GM21717 (cell line): ENCODE data around the gene EIF3A.
A peak's percentile ranks its signal among the peaks of the same experiment; 100 is the strongest.

Source experiments
- ATAC-seq: cut with Tn5 transposase; IDR thresholded peaks from one replicate; pipeline ENCODE4 v1.9.1; 2021; ENCODE audit warnings: mild to moderate bottlenecking, moderate library complexity; ENCODE audit not compliant: unreplicated experiment

The EIF3A gene

DNA sequence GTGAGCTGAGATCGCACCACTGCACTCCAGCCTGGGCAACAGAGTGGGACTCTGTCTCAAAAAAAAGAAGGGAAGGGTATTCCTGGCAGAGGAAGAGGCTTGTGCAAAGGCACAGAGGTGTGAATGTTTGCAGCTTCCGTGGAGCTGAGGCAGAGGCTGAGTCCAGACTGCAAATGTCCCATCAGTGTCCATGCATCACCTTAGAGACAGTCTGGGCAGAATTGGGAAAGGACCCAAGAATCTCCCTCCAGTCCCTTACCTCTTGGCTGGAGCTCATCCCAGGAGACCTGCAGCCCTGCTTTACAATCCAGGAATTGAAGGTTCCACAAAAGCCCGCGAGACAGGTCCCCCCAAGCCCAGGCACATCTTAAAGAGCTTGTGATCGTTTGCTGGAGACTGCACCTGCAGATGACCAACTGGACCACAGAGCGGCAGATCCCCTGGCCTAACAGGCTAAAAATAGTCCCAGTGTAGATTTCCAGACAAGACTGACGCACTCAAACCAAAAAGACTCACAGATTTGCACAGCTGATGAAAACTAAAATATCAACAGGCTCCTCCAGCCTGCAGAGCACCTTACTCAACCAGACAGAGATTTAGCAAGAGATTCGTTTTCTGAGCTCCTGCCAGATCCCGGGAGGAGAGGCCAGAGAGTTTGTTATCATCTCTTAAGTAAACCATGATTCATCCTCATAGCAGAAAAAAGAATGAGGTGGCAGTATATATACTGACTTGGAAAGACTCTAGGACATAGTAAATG, 74.0 kb downstream of the EIF3A start:
- ATAC-seq = no peak

GRCh38 chr10:119005362-119006043, 75.1 kb downstream of the EIF3A start:
- no peak for ATAC-seq

GRCh38 chr10:119003572-119004289, 76.9 kb downstream of the EIF3A start:
- ATAC-seq = no peak

- no peak for ATAC-seq
These were observed 78.7 kb downstream of the EIF3A start for GRCh38 chr10:119001717-119002500.

DNA sequence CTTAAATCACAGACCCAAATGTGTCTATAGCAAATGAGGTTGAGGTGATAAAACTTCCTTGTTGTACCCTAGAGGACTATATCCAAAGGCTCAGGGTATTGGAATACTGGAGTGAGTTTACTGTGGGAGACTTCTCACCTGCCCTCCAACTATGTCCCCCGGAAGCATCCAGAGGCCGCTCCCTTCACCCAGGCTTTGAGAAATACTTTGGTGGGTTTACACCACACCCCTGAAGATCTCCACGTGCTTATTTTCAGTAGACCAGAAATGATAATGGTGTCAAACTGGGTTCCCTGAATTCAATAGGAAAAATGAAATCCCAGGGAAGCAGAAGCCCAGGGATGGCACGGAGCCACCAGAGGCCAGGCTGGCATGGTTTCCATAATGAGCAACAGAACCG, 82.4 kb downstream of the EIF3A start:
- no peak for ATAC-seq

GRCh38 chr10:118997379-118997778, 83.2 kb downstream of the EIF3A start:
- ATAC-seq = no peak

- ATAC-seq = no peak
These were observed 84.9 kb downstream of the EIF3A start for GRCh38 chr10:118995739-118996138.

- no peak for ATAC-seq
These were observed 86.3 kb downstream of the EIF3A start for GRCh38 chr10:118994321-118994720.

- ATAC-seq = no peak
These were observed 87.4 kb downstream of the EIF3A start for GRCh38 chr10:118993214-118993613.

GRCh38 chr10:118992496-118992895, 88.1 kb downstream of the EIF3A start:
- ATAC-seq = no peak

DNA sequence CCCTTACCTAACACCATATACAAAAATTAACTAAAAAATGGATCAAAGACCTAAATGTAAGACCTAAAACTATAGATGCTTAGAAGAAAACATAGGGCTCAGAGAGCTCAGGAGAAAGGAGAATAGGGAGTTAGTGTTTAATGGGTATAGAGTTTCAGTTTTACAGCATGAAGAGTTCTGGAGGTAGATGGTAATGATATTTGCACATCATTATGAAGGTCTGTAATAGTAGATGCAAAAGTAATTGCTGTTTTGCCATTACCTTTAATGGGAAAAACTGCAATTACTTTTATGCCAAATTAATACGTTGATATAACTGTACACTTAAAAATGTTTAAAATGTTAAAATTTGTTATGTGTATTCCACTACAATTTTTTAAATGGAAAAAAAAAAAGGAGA, 90.3 kb downstream of the EIF3A start:
- no peak for ATAC-seq

DNA sequence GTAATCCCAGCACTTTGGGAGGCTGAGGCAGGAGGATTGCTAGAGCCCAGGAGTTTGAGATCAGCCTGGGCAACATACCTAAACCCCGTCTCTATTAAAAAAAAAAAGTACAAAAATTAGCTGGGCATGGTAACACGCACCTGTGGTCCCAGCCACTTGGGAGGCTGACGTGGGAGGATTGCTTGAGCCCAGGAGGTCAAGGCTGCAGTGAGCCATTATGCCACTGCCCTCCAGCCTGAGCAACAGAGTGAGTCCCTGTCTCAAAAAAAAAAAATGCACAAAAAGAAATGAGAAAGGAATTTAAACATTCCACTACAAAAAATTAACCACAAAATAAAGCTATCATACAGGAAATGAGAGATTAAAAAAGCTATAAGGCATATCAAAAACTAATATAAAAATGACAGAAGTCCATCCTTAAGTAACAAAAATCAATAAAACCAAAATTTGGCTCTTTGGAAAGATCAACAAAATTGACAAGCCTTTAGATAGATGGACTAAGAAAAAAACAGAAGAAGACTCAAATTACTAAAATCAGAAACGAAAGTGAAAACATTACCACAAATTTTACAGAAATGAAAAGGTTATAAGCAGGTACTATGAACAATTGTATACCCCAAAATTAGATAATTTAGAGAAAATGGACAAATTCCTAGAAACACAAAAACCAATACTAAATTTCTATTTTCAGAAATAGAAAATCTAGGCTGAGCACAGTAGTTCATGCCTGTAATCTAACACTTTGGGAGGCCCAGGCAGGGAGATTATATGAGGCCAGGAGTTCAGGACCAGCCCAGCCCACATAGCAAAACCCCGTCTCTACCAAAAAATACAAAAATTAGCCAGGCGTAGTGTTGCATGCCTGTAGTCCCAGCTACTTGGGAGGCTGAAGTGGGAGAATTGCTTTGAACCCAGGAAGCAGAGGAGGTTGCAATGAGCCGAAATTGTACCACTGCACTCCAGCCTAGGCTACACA, 93.5 kb downstream of the EIF3A start:
- ATAC-seq = peak; percentile 68

DNA sequence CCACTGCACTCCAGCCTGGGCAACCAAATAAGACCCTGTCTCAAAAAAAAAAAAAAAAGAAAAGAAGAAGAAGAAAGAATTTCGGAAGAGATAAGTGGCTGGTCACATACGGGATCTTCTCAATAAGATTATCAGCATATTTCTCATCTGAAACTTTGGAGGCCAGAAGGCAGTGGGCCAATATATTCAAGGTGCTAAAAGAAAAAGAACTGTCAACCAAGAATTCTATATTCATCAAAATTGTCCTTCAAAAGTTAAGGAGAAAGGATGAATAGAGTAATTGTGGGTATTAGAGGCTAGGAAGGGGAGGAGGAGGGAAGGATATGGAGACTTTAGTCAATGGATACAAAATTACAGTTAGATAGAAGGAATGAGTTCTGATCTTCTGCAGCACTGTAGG, 95.0 kb downstream of the EIF3A start:
- ATAC-seq = no peak
